ENCODE measurements around the gene CALHM6. TPM values are rescaled to one million over a fixed set of nuclear protein-coding genes. Genes with fewer than 3 reads are reported as not detected.

Gene CALHM6
- total and polyA plus RNA-seq, 10 of the 15 experiments (the other 5 are each of a cell fraction or from before 2014, with no cell fraction given): 0.15 to 3.4 (median 1.3) TPM

DNA sequence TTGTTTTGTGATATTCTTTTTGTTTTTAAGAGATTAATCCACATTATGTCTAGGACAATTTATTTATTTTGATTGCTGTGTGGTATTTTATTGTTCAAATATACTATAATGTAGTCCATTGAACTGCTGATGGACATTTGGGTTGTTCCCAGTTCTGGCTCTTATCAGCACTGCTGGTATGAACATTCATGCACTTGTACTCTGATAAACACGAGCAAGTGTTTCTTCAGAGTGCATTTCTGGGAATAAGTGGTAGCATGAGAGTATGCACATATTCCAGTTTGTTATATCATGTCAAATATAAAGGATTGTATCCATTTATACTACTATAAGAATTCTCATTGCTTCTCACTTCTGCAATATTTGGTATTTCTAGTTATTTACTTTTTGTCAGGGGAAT lies 7.1 kb downstream of the CALHM6 start (continued):
- TF ChIP-seq, protein P1, sequence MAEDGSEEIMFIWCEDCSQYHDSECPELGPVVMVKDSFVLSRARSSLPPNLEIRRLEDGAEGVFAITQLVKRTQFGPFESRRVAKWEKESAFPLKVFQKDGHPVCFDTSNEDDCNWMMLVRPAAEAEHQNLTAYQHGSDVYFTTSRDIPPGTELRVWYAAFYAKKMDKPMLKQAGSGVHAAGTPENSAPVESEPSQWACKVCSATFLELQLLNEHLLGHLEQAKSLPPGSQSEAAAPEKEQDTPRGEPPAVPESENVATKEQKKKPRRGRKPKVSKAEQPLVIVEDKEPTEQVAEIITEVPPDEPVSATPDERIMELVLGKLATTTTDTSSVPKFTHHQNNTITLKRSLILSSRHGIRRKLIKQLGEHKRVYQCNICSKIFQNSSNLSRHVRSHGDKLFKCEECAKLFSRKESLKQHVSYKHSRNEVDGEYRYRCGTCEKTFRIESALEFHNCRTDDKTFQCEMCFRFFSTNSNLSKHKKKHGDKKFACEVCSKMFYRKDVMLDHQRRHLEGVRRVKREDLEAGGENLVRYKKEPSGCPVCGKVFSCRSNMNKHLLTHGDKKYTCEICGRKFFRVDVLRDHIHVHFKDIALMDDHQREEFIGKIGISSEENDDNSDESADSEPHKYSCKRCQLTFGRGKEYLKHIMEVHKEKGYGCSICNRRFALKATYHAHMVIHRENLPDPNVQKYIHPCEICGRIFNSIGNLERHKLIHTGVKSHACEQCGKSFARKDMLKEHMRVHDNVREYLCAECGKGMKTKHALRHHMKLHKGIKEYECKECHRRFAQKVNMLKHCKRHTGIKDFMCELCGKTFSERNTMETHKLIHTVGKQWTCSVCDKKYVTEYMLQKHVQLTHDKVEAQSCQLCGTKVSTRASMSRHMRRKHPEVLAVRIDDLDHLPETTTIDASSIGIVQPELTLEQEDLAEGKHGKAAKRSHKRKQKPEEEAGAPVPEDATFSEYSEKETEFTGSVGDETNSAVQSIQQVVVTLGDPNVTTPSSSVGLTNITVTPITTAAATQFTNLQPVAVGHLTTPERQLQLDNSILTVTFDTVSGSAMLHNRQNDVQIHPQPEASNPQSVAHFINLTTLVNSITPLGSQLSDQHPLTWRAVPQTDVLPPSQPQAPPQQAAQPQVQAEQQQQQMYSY (CRISPR knock-in tag; IDR thresholded peaks at IDR 0.05): no peak
- TF ChIP-seq, protein P2, sequence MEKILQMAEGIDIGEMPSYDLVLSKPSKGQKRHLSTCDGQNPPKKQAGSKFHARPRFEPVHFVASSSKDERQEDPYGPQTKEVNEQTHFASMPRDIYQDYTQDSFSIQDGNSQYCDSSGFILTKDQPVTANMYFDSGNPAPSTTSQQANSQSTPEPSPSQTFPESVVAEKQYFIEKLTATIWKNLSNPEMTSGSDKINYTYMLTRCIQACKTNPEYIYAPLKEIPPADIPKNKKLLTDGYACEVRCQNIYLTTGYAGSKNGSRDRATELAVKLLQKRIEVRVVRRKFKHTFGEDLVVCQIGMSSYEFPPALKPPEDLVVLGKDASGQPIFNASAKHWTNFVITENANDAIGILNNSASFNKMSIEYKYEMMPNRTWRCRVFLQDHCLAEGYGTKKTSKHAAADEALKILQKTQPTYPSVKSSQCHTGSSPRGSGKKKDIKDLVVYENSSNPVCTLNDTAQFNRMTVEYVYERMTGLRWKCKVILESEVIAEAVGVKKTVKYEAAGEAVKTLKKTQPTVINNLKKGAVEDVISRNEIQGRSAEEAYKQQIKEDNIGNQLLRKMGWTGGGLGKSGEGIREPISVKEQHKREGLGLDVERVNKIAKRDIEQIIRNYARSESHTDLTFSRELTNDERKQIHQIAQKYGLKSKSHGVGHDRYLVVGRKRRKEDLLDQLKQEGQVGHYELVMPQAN (conservative IDR thresholded peaks at IDR 0.05): no peak
- no peak for TF ChIP-seq RUNX3 (IDR thresholded peaks at IDR 0.05; ENCODE audit: low read length)
- no peak for TF ChIP-seq GATAD2B (conservative IDR thresholded peaks at IDR 0.05; ENCODE audit: low read depth)
- no peak for TF ChIP-seq POLR2AphosphoS2 (IDR thresholded peaks at IDR 0.05; ENCODE audit: low read depth, low read length)
- TF ChIP-seq, protein P3, sequence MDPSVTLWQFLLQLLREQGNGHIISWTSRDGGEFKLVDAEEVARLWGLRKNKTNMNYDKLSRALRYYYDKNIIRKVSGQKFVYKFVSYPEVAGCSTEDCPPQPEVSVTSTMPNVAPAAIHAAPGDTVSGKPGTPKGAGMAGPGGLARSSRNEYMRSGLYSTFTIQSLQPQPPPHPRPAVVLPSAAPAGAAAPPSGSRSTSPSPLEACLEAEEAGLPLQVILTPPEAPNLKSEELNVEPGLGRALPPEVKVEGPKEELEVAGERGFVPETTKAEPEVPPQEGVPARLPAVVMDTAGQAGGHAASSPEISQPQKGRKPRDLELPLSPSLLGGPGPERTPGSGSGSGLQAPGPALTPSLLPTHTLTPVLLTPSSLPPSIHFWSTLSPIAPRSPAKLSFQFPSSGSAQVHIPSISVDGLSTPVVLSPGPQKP (IDR thresholded peaks at IDR 0.05; ENCODE audit: low read depth, low read length): no peak
- TF ChIP-seq SIN3A (IDR thresholded peaks at IDR 0.05; ENCODE audit: low read depth, low read length): no peak

Measured in GM12878 (cell line).